ENCODE results near the gene DCTN3.
A peak's percentile ranks its signal among the peaks of the same experiment; 100 is the strongest.
"Not testable (repeated sequence)": the region's sequence is repeated elsewhere in the genome, so short reads cannot be mapped to it uniquely, and the experiment has no call there.

Gene DCTN3

DNA sequence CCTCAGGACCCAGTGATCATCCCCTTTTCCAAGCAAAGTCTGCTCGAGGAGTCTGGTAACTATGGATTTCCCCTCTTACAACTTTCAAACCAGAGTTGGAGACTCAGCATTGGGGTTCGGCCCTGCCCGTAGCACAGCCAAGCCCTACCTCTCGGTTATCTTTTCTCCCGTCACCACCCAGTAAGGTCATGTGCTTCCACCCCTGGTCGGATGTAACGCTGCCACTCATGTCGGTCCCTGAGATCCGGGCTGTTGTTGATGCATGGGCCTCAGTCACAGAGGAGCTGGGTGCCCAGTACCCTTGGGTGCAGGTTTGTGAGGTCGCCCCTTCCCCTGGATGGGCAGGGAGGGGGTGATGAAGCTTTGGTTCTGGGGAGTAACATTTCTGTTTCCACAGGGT, 27.4 kb upstream of the DCTN3 start:
- FAIRE-seq (no peak), DNase-seq (ENCODE audit: insufficient read length, low spot score) (no peak)

DNA sequence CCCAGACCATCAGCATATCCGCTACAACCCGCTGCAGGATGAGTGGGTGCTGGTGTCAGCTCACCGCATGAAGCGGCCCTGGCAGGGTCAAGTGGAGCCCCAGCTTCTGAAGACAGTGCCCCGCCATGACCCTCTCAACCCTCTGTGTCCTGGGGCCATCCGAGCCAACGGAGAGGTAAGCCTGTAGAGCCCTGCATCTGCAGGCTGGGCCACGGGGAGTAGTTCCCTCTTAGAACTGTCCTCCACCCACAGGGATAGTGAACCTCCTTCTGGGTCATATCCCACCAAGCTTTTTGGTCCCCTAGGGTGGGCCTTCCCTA, 26.7 kb upstream of the DCTN3 start:
- DNase-seq (ENCODE audit: insufficient read length, low spot score) (no peak), FAIRE-seq (no peak)

GRCh38 chr9:34646211-34647083, 26.2 kb upstream of the DCTN3 start, which contains the start of gene GALT:
Gene GALT (plus strand): TSS chr9:34646675. CDS start chr9:34646705, 30 bp downstream.
- peak; percentile 94 for DNase-seq (ENCODE audit: insufficient read length, low spot score)
- peak; percentile 97 for FAIRE-seq

GRCh38 chr9:34644766-34645314, 24.5 kb upstream of the DCTN3 start:
- DNase-seq (ENCODE audit: insufficient read length, low spot score) (no peak), FAIRE-seq (no peak)

- no peak for DNase-seq (ENCODE audit: insufficient read length, low spot score)
- no peak for FAIRE-seq
Observed at GRCh38 chr9:34642679-34643078, 22.4 kb upstream of the DCTN3 start.

DNA sequence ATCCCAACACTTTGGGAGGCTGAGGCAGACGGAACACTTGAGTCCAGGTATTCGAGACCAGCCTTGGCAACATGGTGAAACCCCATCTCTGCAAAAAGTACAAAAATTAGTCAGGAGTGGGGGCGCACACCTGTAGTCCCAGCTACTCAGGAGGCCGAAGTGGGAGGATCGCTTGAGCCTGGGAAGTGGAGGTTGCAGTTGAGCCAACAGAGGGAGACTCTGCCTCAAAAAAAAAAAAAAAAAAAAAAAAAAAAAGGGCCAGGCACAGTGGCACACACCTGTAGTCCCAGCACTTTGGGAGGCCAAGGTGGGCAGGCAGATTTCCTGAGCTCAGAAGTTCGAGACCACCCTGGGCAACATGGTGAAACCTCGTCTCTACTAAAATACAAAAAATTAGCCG, 19.0 kb upstream of the DCTN3 start:
- not testable (repeated sequence) for FAIRE-seq

DNA sequence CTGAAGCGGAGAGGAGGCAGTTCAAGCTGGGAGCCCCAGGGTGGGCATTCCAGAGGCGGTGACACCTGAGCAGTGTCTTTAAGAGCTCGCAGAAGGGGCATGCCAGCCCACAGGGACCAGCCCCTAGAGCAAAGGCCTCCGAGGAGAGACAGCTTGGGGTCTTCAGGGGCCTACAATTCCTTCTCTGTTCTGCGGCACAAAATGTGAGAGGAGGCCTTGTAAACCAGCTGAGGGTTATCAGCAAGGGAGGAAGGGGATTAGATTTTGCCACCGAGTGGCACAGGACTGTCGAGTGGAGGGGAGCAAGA, 17.8 kb upstream of the DCTN3 start:
- DNase-seq (ENCODE audit: insufficient read length, low spot score) = no peak
- FAIRE-seq = no peak

More for the DNA sequence above, 19.0 kb upstream of the DCTN3 start:
- not testable (repeated sequence) for DNase-seq (ENCODE audit: insufficient read length, low spot score)

- peak; percentile 86 for FAIRE-seq
- peak; percentile 79 for DNase-seq (ENCODE audit: insufficient read length, low spot score)
Observed at GRCh38 chr9:34637356-34638137, 17.3 kb upstream of the DCTN3 start, which contains the start of gene SIGMAR1. Gene SIGMAR1 (minus strand): TSS chr9:34637787. CDS start chr9:34637697, 90 bp downstream.

GRCh38 chr9:34636791-34637355, 16.6 kb upstream of the DCTN3 start:
- DNase-seq (ENCODE audit: insufficient read length, low spot score) = no peak
- FAIRE-seq = no peak

DNA sequence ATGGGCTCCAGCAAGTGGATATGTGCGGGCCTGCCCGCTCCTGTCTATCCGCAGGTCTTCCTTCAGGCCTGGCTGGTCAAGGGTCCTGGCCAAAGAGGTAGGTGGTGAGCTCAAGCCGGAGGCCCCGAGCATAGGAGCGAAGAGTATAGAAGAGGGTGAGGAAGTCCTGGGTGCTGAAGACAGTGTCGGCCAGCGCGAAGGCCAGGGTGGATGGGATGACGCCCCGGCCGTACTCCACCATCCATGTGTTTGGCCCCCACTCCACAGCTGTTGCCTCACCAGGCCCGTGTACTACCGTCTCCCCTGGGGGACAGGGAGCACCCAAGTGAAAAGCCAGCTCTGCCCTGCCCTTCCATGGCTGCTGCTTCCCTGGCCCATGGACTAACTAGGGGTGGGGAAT, 15.3 kb upstream of the DCTN3 start:
- no peak for DNase-seq (ENCODE audit: insufficient read length, low spot score)

DNA sequence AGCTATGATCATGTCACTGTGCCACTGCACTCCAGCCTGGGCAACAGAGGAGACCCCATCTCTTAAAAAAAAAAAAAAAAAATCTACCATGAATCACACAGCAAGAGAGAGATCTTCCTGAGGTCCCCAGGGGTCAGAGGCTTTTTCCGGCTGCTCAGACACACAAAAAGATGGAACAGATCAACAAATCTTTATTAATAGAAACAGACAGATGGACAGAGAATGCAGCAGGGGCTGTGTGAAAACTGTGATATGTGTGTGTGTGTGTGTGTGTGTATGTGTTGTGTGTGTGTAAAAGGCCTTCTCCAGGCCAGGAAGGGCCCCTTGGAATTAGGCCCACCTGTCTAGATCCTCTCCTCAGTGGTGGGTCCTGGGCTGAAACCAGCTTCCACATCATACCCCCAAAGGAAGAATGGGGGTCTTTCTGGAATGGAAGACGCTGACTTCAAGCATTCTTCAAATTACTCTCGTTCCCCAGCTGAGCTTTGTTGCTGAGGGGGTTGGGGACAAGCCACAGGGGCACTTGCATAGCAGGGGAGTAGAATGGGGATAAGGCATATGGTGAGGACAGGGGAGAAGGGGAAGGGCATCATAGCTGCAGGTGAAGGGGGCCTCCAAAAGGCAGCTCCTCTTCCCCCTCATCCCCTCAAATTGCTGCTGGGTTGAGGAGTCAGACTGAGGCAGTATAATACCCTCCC, 14.4 kb upstream of the DCTN3 start:
- DNase-seq (ENCODE audit: insufficient read length, low spot score) (no peak), FAIRE-seq (no peak)

More for the DNA sequence above, 15.3 kb upstream of the DCTN3 start:
- no peak for FAIRE-seq

GRCh38 chr9:34633851-34634550, 13.7 kb upstream of the DCTN3 start:
- peak; percentile 86 for FAIRE-seq
- DNase-seq (ENCODE audit: insufficient read length, low spot score) = peak; percentile 80

- DNase-seq (ENCODE audit: insufficient read length, low spot score) (no peak), FAIRE-seq (no peak)
Observed at GRCh38 chr9:34633166-34633565, 12.9 kb upstream of the DCTN3 start.

DNA sequence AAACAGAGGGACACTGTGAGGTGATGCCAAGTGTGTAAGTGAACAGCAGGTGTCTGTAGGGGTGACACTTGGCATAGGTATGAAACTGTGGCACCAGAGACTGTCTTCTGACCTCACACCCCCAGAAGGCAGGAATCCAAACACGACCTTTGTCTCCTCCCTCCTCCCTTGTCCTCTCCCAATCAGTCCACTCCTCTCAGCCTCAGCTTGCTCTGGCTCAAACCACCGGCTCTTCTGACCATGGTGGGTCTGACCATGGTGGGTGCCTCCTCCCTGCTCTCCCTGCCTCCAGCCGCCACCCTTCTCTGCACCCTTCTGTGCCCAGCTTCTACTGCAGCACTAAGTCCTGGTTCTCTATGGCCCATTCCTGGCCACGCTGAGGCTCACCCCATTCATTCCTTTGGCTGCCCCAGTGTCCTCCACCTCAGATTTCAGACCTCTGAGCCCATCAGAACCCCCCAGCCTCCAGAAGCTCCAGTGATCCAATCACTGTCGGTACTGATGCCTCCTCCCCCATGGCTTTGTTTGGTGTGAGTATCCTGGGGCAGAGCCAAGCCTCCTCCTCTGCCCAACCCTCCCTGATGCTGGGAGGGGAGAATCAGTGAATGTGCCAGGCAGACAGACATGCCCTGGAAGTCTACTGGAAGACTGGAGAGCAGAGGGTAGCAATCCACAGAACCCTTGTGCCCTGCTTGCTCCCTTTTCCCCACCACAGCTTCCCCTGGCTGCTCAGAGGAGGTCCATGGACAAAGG, 10.3 kb upstream of the DCTN3 start:
- FAIRE-seq = no peak

GRCh38 chr9:34629491-34629808, 9.2 kb upstream of the DCTN3 start:
- FAIRE-seq (no peak), DNase-seq (ENCODE audit: insufficient read length, low spot score) (no peak)

More for the DNA sequence above, 10.3 kb upstream of the DCTN3 start:
- DNase-seq (ENCODE audit: insufficient read length, low spot score) = no peak

- FAIRE-seq = no peak
- DNase-seq (ENCODE audit: insufficient read length, low spot score) = no peak
Observed at GRCh38 chr9:34628656-34629490, 8.6 kb upstream of the DCTN3 start, which contains the start of gene ARID3C. Gene ARID3C (minus strand): TSS chr9:34629066. CDS start chr9:34628014, 1,052 bp downstream.

- DNase-seq (ENCODE audit: insufficient read length, low spot score) (no peak), FAIRE-seq (no peak)
Observed at GRCh38 chr9:34627716-34628655, 7.7 kb upstream of the DCTN3 start.

DNA sequence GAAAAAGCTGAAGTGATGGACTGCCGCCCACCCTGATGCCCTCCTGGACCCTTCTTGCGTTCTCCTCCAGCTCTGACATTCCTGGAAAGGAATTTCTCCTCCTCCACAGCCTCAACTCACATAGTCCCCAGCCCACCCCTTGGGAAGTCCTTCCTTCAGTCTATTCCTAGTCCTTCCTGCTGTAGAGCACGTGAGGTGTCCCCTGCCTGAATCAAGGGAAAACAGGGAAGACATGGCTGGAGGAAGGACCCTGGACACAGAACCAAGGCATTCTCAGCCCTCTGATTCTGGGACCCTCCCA, 4.8 kb upstream of the DCTN3 start:
- DNase-seq (ENCODE audit: insufficient read length, low spot score) = no peak
- no peak for FAIRE-seq

Measured in GM19239 (cell line).